Measurements from ENCODE around the gene FKTN.

GRCh38 chr9:105625088-105625487, 67.2 kb downstream of the FKTN start:
- TF ChIP-seq POLR2A (IDR thresholded peaks at IDR 0.05), result no peak
- no peak for TF ChIP-seq CTCF (IDR thresholded peaks at IDR 0.05)

Data from body of pancreas (tissue), 4 donors.